Testis (tissue), 3 donors: ENCODE measurements around the gene MRPS23. TPM values are rescaled to one million over a fixed set of nuclear protein-coding genes. Genes with fewer than 3 reads are reported as not detected.

ENCODE experiments used
- DNase-seq: peaks from one replicate; pipeline ENCODE4 v3.0.0-alpha.2; 2019
- H3K27ac ChIP-seq, 2 donors: fragments of 200-600 bp; sonication (generic); one replicate each; pipeline ENCODE4 v1.5.1; 2019
- H3K27me3 ChIP-seq: fragments of 200-600 bp; sonication (generic); one replicate; pipeline ENCODE4 v1.5.1; 2019
- H3K36me3 ChIP-seq: fragments of 200-600 bp; sonication (generic); one replicate; pipeline ENCODE4 v1.5.1; 2017; ENCODE audit warnings: low read depth; ENCODE audit errors: missing control alignments
- H3K4me1 ChIP-seq: fragments of 200-600 bp; sonication (generic); one replicate; pipeline ENCODE4 v1.5.1; 2019
- H3K4me3 ChIP-seq, 2 donors: fragments of 200-600 bp; sonication (generic); one replicate each; pipeline ENCODE4 v1.5.1; 2017 to 2019
- H3K9me3 ChIP-seq: fragments of 200-600 bp; sonication (generic); one replicate; pipeline ENCODE4 v1.5.1; 2017
- CTCF ChIP-seq, 3 experiments: fragments of 450-650 bp in 2 of 3; fragments of 200-600 bp in 1 of 3; sonication (generic) in 1 of 3; IDR thresholded peaks; one replicate each; pipeline ENCODE4 v1.5.1; 2016 to 2019; ENCODE audit warnings: antibody characterized with exemption in 3 of 3, mild to moderate bottlenecking in 2 of 3, moderate library complexity in 1 of 3
- POLR2A ChIP-seq: fragments of 450-650 bp; IDR thresholded peaks from one replicate; pipeline ENCODE4 v1.6.1; 2017; ENCODE audit warnings: antibody characterized with exemption, mild to moderate bottlenecking, moderate library complexity
- WGBS, 2 donors: methylation state at CpG; one replicate each; pipeline ENCODE4 v1.1.5; 2018; 5-methylcytosine and 5-hydroxymethylcytosine counted together
- intact Hi-C: fragments of 100-400 bp; cut with DNase I; formaldehyde crosslinking; loops from one replicate; pipeline ENCODE4 v1.15.1; 2023; ENCODE audit warnings: low total_unique reads
- polyA plus RNA-seq: library from polyadenylated mRNA; stranded (reverse); fragments of 350-450 nt; fragmentation: Illumina TruSeq; extraction: RNeasy Lipid Tissue Mini Kit (QIAGEN cat#74804); gene quantifications from one replicate; pipeline ENCODE4 v1.2.3, GENCODE V29; 2014; ENCODE audit warnings: low read depth, low replicate concordance; ENCODE audit not compliant: insufficient read depth
- total RNA-seq, 2 donors: library from RNA; depleted of rRNA; stranded (reverse); fragments of >200 nt; gene quantifications; one replicate each; pipeline ENCODE4 v1.2.3, GENCODE V29; 2016

The MRPS23 gene
- total and polyA plus RNA-seq, 3 donors from 2014 or later, result 14.1 to 57.4 (median 25.1) TPM

- Histone ChIP-seq H3K4me3 (no peak overlapping the region), H3K27ac (no peak overlapping the region), H3K9me3 (no peaks in the 10 kb centered on the region), H3K27me3 (no peaks in the 10 kb centered on the region), H3K36me3 (no peaks in the 10 kb centered on the region), H3K4me1 (no peaks in the 10 kb centered on the region)
- TF ChIP-seq CTCF (IDR thresholded peaks at IDR 0.05) (no peak), POLR2A (no peak)
- intact Hi-C loops, result no loop called here
- no peak for DNase-seq
- 99 to 100% methylated on average over 2 of the region's 2 CpGs for WGBS, 2 donors
Observed at GRCh38 chr17:57819285-57819684, 30.6 kb downstream of the MRPS23 start.

GRCh38 chr17:57818066-57818465 lies 31.8 kb downstream of the MRPS23 start:
- DNase-seq, result no peak
- Histone ChIP-seq H3K4me1 (no peaks in the 10 kb centered on the region), H3K27ac (no peak overlapping the region), H3K4me3 (no peak overlapping the region), H3K36me3 (no peaks in the 10 kb centered on the region), H3K27me3 (no peaks in the 10 kb centered on the region), H3K9me3 (no peaks in the 10 kb centered on the region)
- 89 to 94% methylated on average over 9 of the region's 9 CpGs for WGBS, 2 donors
- TF ChIP-seq CTCF (IDR thresholded peaks at IDR 0.05) (no peak), POLR2A (no peak)
- intact Hi-C loops, result no loop called here

GRCh38 chr17:57817299-57817698 lies 32.5 kb downstream of the MRPS23 start:
- no peak overlapping the region for H3K4me3 ChIP-seq
- no peaks in the 10 kb centered on the region for H3K4me1 ChIP-seq
- H3K27me3 ChIP-seq, result no peaks in the 10 kb centered on the region
- H3K36me3 ChIP-seq, result no peaks in the 10 kb centered on the region
- TF ChIP-seq CTCF (IDR thresholded peaks at IDR 0.05) (no peak), POLR2A (no peak)
- no peak overlapping the region for H3K27ac ChIP-seq
- WGBS, 2 donors, result 90 to 96% methylated on average over 4 of the region's 4 CpGs
- H3K9me3 ChIP-seq, result no peaks in the 10 kb centered on the region
- no peak for DNase-seq
- intact Hi-C loops, result no loop called here

- Histone ChIP-seq H3K27me3 (no peaks in the 10 kb centered on the region), H3K4me1 (peaks cover 13% of the 10 kb centered on the region), H3K4me3 (no peak overlapping the region), H3K9me3 (no peaks in the 10 kb centered on the region), H3K27ac (no peak overlapping the region), H3K36me3 (no peaks in the 10 kb centered on the region)
- 86 to 92% methylated on average over 1 of the region's 1 CpG for WGBS, 2 donors
- TF ChIP-seq CTCF (IDR thresholded peaks at IDR 0.05), result no peak
- TF ChIP-seq POLR2A, result no peak
- intact Hi-C loops, result no loop called here
- DNase-seq, result no peak
Observed at GRCh38 chr17:57814421-57814820, 35.4 kb downstream of the MRPS23 start.

GRCh38 chr17:57811638-57812280 lies 38.1 kb downstream of the MRPS23 start:
- H3K4me1 ChIP-seq, result peaks cover 13% of the 10 kb centered on the region
- no peak for DNase-seq
- intact Hi-C loops, result no loop called here
- no peaks in the 10 kb centered on the region for H3K9me3 ChIP-seq
- no peaks in the 10 kb centered on the region for H3K36me3 ChIP-seq
- no peaks in the 10 kb centered on the region for H3K27me3 ChIP-seq
- TF ChIP-seq POLR2A, result no peak
- TF ChIP-seq CTCF (IDR thresholded peaks at IDR 0.05), result no peak
- WGBS, 2 donors, result 44 to 48% methylated on average over 8 of the region's 8 CpGs
- H3K27ac ChIP-seq, result no peak overlapping the region
- no peak overlapping the region for H3K4me3 ChIP-seq
